ENCODE measurements around the gene NEURL4.

DNA sequence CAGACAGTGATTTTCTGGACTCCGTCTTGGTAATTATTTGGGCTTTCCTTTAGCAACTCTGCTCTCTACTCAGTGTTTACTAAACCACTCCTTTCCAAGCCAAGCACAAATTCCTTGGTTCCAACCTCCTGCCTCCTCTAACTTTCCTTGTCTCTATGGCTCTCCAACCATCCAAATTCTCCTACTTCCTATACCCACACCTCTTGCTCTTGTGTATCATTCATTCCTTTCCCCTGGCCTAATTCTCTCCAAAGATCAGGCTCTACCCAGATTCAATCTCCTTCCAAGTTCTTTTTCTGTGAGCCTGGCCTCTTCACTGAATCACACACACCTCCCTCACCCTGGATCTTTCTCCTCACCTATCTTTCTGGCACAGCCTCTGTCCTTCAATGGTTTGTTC is 1.1 kb downstream of the NEURL4 start:
- TF ChIP-seq CTCF (IDR thresholded peaks at IDR 0.05; ENCODE audit: insufficient read depth, low read length) = no peak
- no peak for TF ChIP-seq REST (IDR thresholded peaks at IDR 0.05; ENCODE audit: insufficient replicate concordance, low read depth)
- TF ChIP-seq SPI1 (IDR thresholded peaks at IDR 0.05; ENCODE audit: borderline replicate concordance, low read depth) = no peak
- no peak for TF ChIP-seq GABPA (IDR thresholded peaks at IDR 0.05; ENCODE audit: low read depth)
- TF ChIP-seq POLR2AphosphoS5 (IDR thresholded peaks at IDR 0.05; ENCODE audit: low read depth) = no peak

Data from HL-60 (cell line).